Measurements from ENCODE around the gene GUCY1B1.

- TF ChIP-seq CTCF (conservative IDR thresholded peaks at IDR 0.05) (no peak), EZH2 (IDR thresholded peaks at IDR 0.05; ENCODE audit: low read depth) (no peak)
Observed at GRCh38 chr4:155800685-155801343, 42.0 kb downstream of the GUCY1B1 start.

Measured in PC-9 (cell line).